ENCODE data around the gene LEMD3.

- TF ChIP-seq CTCF (IDR thresholded peaks at IDR 0.05) (no peak), POLR2A (IDR thresholded peaks at IDR 0.05) (no peak)
Measured at GRCh38 chr12:65292241-65292640, 122.9 kb downstream of the LEMD3 start.
